CD4-positive, alpha-beta T cell treated with Interleukin-12 subunit alpha and Interleukin-12 subunit beta, for 1 hour (primary cell): ENCODE measurements around the gene DMWD.
"Not testable (repeated sequence)": the region's sequence is repeated elsewhere in the genome, so short reads cannot be mapped to it uniquely, and the experiment has no call there.

Source experiments
- DNase-seq: peaks from one replicate; pipeline ENCODE4 v3.0.0-alpha.2; 2020

Gene DMWD

DNA sequence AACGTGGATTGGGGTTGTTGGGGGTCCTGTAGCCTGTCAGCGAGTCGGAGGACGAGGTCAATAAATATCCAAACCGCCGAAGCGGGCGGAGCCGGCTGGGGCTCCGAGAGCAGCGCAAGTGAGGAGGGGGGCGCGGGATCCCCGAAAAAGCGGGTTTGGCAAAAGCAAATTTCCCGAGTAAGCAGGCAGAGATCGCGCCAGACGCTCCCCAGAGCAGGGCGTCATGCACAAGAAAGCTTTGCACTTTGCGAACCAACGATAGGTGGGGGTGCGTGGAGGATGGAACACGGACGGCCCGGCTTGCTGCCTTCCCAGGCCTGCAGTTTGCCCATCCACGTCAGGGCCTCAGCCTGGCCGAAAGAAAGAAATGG lies 22.8 kb downstream of the DMWD start:
- no peak for DNase-seq

DNA sequence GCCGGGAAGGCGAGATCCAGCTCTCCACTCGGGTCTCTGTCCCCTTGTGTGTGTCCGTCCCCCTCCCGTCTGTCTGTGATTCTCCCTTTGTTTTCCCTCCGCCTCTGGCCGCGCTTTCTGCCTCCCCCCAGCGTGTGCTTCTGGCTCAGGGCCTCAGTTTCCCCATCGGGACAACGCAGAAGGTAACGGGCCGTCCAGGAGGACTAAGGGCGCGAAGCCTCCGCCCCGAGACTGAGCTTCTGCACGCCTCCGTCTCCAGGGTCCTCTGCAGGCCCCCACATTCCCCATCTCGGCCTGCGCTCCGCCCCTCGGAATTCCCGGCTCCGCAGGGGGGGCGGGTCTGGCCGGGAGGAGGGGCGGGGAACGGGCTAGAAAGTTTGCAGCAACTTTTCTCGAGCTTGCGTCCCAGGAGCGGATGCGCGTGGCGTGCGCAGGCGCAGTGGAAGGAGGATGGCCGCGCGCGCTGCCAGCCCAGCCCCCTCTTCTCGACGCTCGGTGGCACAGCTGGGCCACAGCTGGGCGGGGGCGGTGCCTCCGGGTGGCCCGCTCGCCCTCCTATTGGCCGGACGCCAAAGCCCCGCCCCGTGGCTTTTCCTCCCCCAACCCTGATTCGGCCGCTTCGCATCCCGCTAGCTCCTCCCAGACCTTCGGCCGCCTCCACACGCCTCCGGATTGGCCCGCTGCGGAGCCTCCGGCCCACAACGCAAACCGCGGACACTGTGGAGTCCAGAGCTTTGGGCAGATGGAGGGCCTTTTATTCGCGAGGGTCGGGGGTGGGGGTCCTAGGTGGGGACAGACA lies 23.5 kb downstream of the DMWD start, which contains the start of gene SIX5:
Gene SIX5, minus strand, starts transcription at position 269 of the 799 bp plus-strand sequence. CDS start 408 bp downstream, outside the sequence.
- DNase-seq, result peak; percentile 97

DNA sequence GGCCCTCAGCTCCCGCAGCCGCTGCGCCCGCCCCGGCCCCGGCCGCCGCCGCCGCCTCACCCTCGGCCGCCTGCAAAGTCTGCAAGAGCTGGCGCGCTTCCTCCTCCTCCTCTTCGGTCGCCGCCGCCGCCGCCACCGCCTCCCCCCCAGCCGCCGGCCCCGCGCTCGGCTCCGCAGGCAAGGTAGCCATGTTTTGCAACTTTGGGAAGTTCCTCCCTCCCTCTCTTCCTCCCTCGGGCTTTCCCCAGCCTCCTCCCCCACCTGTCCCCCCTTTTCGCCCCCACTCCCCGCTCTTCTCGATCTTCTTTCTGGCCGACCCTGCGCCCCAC lies 24.0 kb downstream of the DMWD start:
- peak; percentile 53 for DNase-seq

DNA sequence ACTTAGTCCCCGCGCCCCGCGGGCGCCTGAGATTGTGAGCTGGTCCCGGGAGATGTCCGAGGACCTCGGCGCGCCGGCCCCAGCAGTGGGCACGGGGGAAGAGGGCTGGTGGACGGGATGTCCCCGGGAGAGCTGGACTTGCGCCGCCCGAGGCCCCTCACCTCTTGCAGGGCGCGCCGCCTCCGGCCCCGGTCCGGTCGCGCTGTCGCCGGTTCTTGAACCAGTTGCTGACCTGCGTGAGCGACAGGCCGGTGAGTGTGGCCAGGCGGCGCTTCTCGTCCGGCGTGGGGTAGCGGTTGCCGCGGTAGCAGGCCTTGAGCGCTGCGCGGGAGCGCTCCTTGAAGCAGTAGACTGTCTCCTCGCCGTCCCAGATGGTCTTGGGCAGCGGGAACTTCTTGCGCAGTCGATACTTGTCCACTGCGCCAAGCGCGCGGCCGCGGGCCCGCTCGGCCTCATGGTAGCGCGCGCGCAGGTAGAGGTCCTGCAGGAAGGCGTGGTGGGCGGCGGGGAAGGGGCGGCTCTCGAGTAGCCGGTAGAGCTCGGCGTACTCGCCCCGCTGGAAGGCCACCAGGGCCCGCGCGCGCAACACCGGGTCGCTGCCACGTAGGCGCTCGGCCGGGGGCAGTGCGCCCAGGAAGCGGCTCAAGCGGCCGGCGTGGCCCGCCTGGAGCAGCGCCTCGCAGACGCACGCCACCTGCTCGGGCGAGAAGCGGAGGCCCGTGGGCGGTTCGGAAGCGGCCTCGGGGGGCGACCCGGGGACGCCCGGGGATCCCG lies 24.6 kb downstream of the DMWD start:
- DNase-seq, result no peak

GRCh38 chr19:45767410-45767880 lies 25.2 kb downstream of the DMWD start:
- no peak for DNase-seq

DNA sequence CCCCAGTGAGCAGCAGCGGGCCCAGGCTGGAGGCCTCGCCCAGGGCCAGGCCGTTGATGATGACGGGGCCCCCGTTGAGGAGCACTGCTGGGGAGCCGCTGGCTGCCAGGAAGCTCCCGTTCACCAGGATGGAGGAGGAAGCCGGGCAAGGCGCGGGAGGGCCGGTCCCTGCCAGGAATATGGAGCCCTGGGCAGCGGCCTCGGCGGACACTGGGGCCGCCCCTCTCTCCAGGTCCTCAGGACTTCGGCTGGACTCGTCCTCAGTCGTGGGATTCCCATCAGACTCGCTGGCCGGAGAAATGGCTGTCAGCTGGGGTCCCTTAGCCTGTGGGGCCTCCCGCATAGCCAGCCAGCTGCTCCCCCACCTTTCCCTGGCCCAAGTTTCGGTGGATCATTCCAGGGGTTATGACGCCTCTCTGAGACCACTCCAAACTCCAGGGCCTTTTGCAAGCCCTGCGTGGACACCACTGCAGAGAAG lies 25.7 kb downstream of the DMWD start:
- DNase-seq, result no peak

GRCh38 chr19:45766296-45766868 lies 26.3 kb downstream of the DMWD start:
- DNase-seq, result no peak

GRCh38 chr19:45765702-45766295 lies 26.8 kb downstream of the DMWD start:
- no peak for DNase-seq

- no peak for DNase-seq
Observed at GRCh38 chr19:45764945-45765701, 27.5 kb downstream of the DMWD start.

DNA sequence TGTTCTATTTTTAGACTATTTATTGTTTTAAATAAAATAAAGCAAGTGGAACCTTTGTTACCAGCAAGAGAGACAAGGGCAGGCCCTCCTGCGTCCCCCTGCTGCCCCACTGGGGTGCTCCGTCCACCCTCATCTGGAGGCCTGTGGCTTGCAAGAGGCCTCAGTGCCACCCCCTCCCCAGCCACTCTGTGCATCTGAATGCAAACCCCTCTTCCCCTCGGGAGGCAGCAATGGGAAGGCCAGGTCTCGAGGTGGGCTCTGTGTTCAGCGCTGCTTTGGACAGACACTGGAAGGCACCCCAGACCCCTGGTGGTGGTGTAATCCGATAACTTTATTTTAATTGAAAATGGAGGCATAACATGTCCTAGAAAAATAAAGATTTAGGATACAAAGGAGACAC lies 28.2 kb downstream of the DMWD start:
- DNase-seq, result no peak

DNA sequence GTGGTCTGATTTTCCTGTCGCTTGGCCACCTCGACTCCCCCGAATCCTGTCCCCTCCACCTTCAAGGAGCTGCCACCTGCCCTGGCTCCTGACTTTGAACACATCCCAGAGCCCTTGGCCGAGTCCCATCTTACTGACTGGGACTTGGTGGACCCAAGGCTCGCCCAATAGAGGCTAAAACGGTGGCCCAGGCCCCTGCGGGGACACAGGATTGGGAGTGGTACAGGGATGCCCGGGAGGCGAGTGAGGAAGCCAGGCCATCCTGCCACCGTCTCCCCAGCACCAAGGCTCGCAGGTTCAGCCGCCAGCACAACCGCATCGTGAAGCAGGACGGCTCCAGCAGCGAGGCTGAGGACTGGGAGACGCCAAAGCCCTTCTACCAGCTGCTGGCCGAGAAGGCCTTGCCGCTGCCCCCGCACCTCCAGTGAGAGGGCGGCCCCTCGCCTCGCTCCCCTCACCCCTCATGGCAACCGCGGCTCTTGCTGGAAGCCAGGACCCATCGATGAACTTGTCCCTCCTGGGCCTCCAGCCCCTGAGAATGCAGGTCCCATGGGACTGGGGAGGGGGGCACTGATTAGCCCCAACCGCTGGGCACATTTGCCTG lies 28.9 kb downstream of the DMWD start:
- no peak for DNase-seq

DNA sequence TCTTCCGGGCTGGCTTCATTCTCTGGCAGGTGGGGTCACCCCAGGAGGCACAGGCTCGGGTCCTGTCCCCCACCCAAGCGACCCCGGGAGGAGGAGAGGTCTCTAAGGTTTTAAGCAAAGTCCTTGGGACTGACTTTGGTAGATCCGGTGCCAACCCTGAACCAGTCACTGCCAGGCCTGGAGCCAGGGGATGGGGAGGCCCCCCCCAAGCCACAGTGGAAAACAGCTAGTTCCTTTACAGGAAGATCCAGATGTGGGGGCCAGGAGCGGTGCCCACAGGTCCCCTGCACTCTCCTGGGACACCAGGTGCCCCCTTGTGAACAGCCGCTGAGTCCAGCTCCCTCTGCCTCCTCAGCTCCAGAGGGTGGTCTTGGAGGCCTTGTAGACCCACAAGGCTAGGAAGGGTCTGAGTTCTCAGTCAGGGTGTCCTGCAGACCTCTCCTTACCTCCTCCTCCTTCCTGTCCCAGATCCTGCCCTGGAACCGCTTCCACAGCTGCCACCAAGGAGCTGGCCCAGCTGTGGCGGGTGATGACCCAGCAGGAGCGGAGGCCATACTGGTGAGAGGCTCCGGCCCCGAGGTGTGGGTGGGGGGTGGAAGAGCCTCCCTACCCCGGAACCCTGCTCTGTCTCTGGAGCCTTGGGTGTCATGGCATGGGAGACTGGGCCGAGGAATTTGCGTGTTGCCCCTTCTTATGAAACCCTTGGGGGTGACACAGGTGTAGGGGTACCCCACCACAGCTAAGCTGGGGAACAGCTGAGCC lies 29.6 kb downstream of the DMWD start:
- DNase-seq, result no peak

DNA sequence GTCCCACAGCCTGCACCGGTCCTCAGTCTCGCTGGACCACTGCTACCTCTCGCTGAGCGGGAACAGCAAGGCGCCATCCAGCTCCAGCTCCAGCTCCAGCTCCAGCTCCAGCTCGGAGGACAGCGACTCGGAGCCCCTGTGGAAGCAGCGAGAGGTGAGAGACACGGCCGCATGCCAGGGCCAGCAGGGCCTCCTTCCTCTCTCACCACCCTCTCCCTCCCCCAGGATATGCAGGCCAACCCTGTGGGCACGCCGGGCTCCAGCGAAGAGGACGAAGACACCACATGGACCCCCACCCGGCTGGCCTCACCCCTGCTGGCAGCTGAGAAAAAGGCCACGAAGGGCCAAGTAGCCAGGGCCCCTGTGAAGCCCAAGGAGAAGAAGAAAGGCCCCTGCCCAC lies 30.9 kb downstream of the DMWD start:
- DNase-seq, result no peak

DNA sequence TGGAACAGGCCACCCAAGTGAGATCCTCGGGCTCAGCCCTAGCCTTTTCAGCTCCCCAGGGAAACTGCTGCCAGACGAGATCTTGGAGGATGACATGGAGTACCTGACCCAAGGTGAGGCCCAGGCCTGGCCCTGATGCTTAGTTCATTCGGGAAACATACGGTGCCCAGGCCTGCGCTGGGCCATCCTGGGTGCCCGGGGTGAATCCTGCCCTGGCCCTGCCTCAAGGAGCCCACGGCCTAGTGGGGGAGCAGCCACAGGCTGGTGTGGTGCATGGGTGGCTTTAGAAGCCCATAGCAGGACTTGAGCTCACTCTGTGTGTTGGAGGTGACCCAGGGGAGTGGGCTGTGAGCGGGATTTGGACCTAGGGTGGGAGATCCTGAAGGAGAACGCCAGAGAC lies 33.7 kb downstream of the DMWD start:
- no peak for DNase-seq

DNA sequence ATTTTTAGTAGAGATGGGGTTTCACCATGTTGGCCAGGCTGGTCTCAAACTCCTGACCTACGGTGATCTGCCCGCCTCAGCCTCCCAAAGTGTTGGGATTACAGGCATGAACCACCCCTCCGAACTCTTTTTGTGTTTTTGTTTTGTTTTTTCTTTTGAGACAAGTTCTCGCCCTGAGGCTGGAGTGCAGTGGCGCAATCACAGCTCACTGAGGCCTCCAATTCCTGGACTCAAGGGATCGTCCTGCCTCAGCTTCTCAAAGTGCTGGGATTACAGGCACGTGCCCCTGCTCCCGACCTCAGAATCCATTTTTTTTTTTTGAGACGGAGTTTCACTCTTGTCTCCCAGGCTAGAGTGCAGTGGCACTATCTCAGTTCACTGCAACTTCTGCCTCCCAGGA lies 35.0 kb downstream of the DMWD start:
- DNase-seq, result no peak

DNA sequence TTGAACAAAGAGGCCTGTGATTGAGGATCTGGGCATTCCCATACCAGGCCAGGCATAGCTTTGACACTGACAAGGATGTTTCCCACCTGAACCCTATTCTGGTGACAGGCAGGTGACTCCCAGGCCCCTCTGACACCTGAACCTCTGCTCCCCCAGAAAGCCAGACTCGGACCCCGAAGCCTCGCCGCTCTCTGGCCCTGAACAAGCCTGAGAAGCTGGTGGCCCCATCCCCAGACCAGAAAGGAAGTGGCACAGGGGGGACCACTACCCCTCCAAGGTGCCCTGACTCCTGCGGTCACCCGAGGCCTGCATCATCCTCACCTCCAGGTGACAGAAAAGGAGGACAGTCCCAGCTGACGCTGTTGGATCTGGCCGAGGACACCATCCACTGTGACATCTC lies 38.3 kb downstream of the DMWD start:
- DNase-seq, result no peak

DNA sequence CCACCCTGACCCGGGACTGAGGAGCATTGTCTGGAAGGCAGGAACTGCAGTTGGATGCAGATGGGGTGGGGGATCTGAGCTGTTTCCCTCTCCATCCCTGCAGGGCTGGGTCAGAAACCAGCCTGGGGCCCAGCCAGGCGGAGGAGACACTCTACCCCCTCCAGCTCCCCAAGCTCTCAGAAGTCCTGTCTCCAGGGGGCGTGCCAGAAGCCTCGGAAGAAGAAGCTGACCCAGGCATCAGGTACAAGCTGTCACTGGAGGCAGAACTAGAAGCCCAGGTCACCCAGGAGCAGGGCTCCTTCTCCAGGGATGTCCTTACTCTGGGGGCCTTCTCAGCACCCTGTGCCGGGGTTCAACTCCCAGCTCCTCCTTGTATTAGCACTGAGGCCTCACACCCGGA lies 39.1 kb downstream of the DMWD start:
- no peak for DNase-seq

- DNase-seq, result no peak
Observed at GRCh38 chr19:45752639-45753038, 40.0 kb downstream of the DMWD start.

DNA sequence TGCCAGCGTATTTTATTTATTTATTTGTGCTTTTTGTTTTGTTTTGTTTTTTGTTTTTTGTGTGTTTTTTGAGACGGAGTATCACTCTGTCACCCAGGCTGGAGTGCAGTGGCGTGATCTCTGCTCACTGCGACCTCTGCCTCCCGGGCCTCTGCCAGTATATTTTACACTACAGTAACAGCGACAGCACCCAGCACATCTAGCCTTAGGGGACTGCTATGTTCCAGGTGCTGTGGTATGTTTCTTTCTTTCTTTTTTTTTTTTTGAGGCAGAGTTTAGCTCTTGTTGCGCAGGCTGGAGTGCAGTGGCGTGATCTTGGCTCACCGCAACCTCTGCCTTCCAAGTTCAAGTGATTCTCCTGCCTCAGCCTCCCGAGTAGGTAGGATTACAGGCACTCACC lies 41.2 kb downstream of the DMWD start:
- DNase-seq, result not testable (repeated sequence)

DNA sequence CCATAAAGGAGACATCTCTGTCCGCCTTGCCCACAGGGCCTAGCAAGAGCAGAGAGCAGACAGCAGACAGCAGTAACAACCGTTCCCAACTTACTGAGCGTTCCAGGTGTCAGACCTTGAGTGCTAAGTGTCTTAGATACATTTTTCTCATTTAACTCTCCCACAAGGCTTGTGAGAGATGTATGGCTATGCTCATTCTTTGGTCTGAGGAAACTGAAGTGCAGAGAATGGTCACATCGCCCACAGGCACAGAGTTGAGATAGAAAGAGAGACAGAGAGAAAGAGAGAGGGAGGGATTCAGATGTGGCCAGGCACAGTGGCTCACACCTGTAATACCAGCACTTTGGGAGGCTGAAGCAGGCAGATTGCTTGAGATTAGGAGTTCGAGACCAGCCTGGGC lies 45.1 kb downstream of the DMWD start:
- no peak for DNase-seq

DNA sequence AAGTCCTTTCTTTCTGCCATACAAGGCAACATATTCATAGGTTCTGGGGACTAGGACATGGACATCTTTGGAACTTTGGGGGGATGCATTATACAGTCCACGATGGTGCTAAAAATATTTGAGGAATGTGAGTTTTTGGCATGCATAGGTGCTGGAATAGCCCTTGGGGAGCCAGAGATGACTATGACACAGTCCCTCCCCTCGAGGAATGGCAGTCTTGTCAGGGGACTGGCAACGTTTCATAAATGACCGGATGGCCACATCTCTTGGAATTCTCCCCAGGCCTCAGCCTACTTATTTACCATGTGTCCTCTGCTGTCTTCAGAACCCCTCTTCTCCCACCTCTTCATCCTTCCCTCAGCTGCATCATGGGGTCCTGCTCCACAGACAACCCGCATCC lies 45.8 kb downstream of the DMWD start:
- DNase-seq, result no peak
